Breast epithelium (tissue), 4 donors: ENCODE results near the gene ANP32A. TPM values are rescaled to one million over a fixed set of nuclear protein-coding genes. Genes with fewer than 3 reads are reported as not detected.
A peak's percentile ranks its signal among the peaks of the same experiment; 100 is the strongest.
"Not testable (repeated sequence)": the region's sequence is repeated elsewhere in the genome, so short reads cannot be mapped to it uniquely, and the experiment has no call there.

Source experiments
- DNase-seq, 2 donors: peaks; one replicate each; pipeline ENCODE4 v3.0.0-alpha.2; 2019; ENCODE audit warnings: low spot score in 2 of 2
- H3K27ac ChIP-seq, 2 donors: fragments of 200-600 bp; sonication (generic) in 1 of 2; one replicate each; pipeline ENCODE4 v1.5.1; 2016 to 2019; ENCODE audit warnings: mild to moderate bottlenecking in 1 of 2
- H3K27me3 ChIP-seq, 2 donors: fragments of 200-600 bp; sonication (generic) in 1 of 2; one replicate each; pipeline versions ENCODE4 v1.5.1 to v1.6.0; 2017 to 2019; ENCODE audit warnings: control low read depth in 1 of 2, mild to moderate bottlenecking in 1 of 2
- H3K36me3 ChIP-seq: fragments of 200-600 bp; one replicate; pipeline ENCODE4 v1.5.1; 2019
- H3K4me1 ChIP-seq, 2 donors: fragments of 200-600 bp; sonication (generic); one replicate each; pipeline ENCODE4 v1.5.1; 2016 to 2019; ENCODE audit warnings: control low read depth in 1 of 2
- H3K4me3 ChIP-seq, 3 donors: fragments of 200-600 bp; sonication (generic); 1 replicate in 2 of 3; 2 replicates in 1 of 3; pipeline ENCODE4 v1.5.1; 2016 to 2019; ENCODE audit warnings: mild to moderate bottlenecking in 3 of 3, moderate library complexity in 2 of 3
- H3K9me3 ChIP-seq, 2 donors: fragments of 200-600 bp; sonication (generic) in 1 of 2; one replicate each; pipeline ENCODE4 v1.5.1; 2016 to 2019; ENCODE audit warnings: control low read depth in 1 of 2
- POLR2A ChIP-seq: fragments of 450-650 bp; IDR thresholded peaks from one replicate; pipeline ENCODE4 v1.6.1; 2016; ENCODE audit warnings: antibody characterized with exemption, mild to moderate bottlenecking, moderate library complexity
- POLR2AphosphoS5 ChIP-seq, 3 donors: sonication (generic); formaldehyde crosslinking; IDR thresholded peaks; one replicate each; pipeline ENCODE4 v1.6.1; 2017; ENCODE audit warnings: antibody characterized with exemption in 3 of 3
- intact Hi-C: fragments of 100-400 bp; cut with DNase I; formaldehyde crosslinking; loops from one replicate; pipeline ENCODE4 v1.15.1; 2023; ENCODE audit warnings: low total_unique reads
- total RNA-seq, 3 donors: library from RNA; depleted of rRNA; stranded (reverse); fragments of >200 nt; gene quantifications; one replicate each; pipeline ENCODE4 v1.1.0, GENCODE V29; 2016
- TF ChIP-seq, protein P1 (sequence below), 3 donors: fragments of 450-650 bp; IDR thresholded peaks; one replicate each; pipeline ENCODE4 v1.5.1; 2016 to 2017; ENCODE audit warnings: antibody characterized with exemption in 3 of 3, mild to moderate bottlenecking in 3 of 3, moderate library complexity in 3 of 3

The ANP32A gene
- total RNA-seq, result 10 to 100 TPM; 57.0 to 63.4 (median 62.8) TPM

DNA sequence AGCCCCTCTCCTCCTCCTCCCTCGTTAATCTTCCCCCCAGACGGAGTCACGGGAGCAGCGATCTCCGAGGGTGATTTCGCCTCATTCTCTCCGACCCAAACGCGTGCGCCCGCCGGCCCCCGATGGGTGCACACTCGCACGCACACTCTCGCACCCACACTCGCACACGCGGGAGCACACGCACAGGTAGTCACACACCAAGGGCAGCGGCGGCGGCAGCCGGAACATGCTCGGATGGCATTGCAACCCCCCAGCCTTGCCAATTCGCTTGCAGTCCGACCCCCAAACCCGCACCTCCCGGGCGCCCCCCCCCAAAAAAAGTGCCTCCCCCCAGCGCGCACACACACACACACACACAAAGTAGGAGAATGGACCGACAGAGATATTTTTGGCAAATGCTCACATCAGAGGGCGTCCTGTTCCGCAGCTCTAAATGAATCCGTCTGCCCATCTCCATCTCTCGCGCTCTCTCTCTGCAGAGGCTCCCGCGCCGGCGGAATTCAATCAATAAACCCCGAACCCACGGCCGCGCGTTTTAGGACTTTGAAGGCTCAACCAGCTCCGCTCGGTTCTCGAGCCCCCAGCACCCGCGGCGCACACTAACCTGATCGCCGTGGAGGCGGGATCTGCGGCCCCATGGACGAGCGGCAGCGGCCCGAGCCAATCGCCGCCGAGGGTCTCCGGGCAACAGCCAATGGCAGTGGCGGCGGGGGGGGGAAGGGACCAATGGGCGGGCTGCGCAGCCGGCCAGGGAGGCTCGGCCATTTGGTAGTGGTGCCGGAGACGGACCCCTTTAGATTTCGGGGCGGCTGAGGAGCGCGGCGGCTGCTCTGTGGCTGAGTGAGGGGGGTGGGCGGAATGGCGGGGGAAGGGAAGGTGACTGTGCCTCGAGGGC is at the start of gene ANP32A:
Gene ANP32A, minus strand, starts transcription at position 601 of the 895 bp plus-strand sequence. Its CDS starts 144 bp downstream, at position 457.
- Histone ChIP-seq H3K27ac (peak within 1 kb of the TSS; percentile 99 to 100), H3K36me3 (no peaks in the 10 kb centered on the region), H3K27me3 (no peaks in the 10 kb centered on the region), H3K4me3 (peak within 1 kb of the TSS; percentile 91 to 98 (median 97)), H3K9me3 (no peaks in the 10 kb centered on the region), H3K4me1 (peaks cover 0 to 20% of the 10 kb centered on the region in 2 donors)
- TF ChIP-seq POLR2A (peak; percentile 29), POLR2AphosphoS5 (IDR thresholded peaks at IDR 0.05) (peak; percentile 29 to 59 (median 39))
- TF ChIP-seq, protein P1, sequence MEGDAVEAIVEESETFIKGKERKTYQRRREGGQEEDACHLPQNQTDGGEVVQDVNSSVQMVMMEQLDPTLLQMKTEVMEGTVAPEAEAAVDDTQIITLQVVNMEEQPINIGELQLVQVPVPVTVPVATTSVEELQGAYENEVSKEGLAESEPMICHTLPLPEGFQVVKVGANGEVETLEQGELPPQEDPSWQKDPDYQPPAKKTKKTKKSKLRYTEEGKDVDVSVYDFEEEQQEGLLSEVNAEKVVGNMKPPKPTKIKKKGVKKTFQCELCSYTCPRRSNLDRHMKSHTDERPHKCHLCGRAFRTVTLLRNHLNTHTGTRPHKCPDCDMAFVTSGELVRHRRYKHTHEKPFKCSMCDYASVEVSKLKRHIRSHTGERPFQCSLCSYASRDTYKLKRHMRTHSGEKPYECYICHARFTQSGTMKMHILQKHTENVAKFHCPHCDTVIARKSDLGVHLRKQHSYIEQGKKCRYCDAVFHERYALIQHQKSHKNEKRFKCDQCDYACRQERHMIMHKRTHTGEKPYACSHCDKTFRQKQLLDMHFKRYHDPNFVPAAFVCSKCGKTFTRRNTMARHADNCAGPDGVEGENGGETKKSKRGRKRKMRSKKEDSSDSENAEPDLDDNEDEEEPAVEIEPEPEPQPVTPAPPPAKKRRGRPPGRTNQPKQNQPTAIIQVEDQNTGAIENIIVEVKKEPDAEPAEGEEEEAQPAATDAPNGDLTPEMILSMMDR (IDR thresholded peaks at IDR 0.05), result no peak
- intact Hi-C loops, result no loop called here
- peak; percentile 96 to 97 for DNase-seq

- DNase-seq, result no peak
- no peaks in the 10 kb centered on the region for H3K4me1 ChIP-seq
- H3K27me3 ChIP-seq, result no peaks in the 10 kb centered on the region
- peaks cover 6% of the 10 kb centered on the region in 2 donors for H3K9me3 ChIP-seq
- no peak overlapping the region for H3K27ac ChIP-seq
- H3K36me3 ChIP-seq, result no peaks in the 10 kb centered on the region
- intact Hi-C loops, result no loop called here
- H3K4me3 ChIP-seq, result no peak overlapping the region
- TF ChIP-seq POLR2AphosphoS5 (IDR thresholded peaks at IDR 0.05), result no peak
- TF ChIP-seq, protein P1 (IDR thresholded peaks at IDR 0.05), result no peak
- no peak for TF ChIP-seq POLR2A
Measured at GRCh38 chr15:68868296-68868695, 47.6 kb upstream of the ANP32A start.

- TF ChIP-seq POLR2AphosphoS5 (IDR thresholded peaks at IDR 0.05) (no peak), POLR2A (no peak)
- TF ChIP-seq, protein P1 (IDR thresholded peaks at IDR 0.05), result no peak
- no peaks in the 10 kb centered on the region for H3K27me3 ChIP-seq
- no peak for DNase-seq
- intact Hi-C loops, result no loop called here
- no peaks in the 10 kb centered on the region for H3K36me3 ChIP-seq
- H3K9me3 ChIP-seq, result peaks cover 19 to 22% of the 10 kb centered on the region in 2 donors
- H3K4me1 ChIP-seq, result no peaks in the 10 kb centered on the region
- H3K4me3 ChIP-seq, result no peak overlapping the region
- H3K27ac ChIP-seq, result no peak overlapping the region
Measured at GRCh38 chr15:68862415-68862814, 41.7 kb upstream of the ANP32A start.

GRCh38 chr15:68858666-68859065 is 38.0 kb upstream of the ANP32A start:
- not testable (repeated sequence) for DNase-seq

GRCh38 chr15:68857443-68857842 is 36.7 kb upstream of the ANP32A start:
- not testable (repeated sequence) for H3K27ac ChIP-seq, DNase-seq

More at GRCh38 chr15:68858666-68859065, 38.0 kb upstream of the ANP32A start:
- H3K4me1 ChIP-seq, H3K36me3 ChIP-seq, H3K27ac ChIP-seq, intact Hi-C loops, H3K27me3 ChIP-seq, H3K4me3 ChIP-seq: not testable (repeated sequence)
- peaks cover 24 to 26% of the 10 kb centered on the region in 2 donors for H3K9me3 ChIP-seq

GRCh38 chr15:68852461-68852860 is 31.8 kb upstream of the ANP32A start:
- Histone ChIP-seq H3K27ac (no peak overlapping the region), H3K36me3 (no peaks in the 10 kb centered on the region), H3K9me3 (peaks cover 7% of the 10 kb centered on the region in 2 donors), H3K27me3 (no peaks in the 10 kb centered on the region), H3K4me3 (no peak overlapping the region), H3K4me1 (no peaks in the 10 kb centered on the region)
- intact Hi-C loops, result no loop called here
- TF ChIP-seq POLR2AphosphoS5 (IDR thresholded peaks at IDR 0.05) (no peak), POLR2A (no peak)
- TF ChIP-seq, protein P1 (IDR thresholded peaks at IDR 0.05), result no peak
- no peak for DNase-seq

More at GRCh38 chr15:68857443-68857842, 36.7 kb upstream of the ANP32A start:
- H3K4me1 ChIP-seq, H3K4me3 ChIP-seq, H3K36me3 ChIP-seq, intact Hi-C loops, H3K27me3 ChIP-seq: not testable (repeated sequence)
- peaks cover 13 to 16% of the 10 kb centered on the region in 2 donors for H3K9me3 ChIP-seq
